ENCODE data around the gene BICDL1. TPM values are rescaled to one million over a fixed set of nuclear protein-coding genes. Genes with fewer than 3 reads are reported as not detected.

BICDL1 gene
- total RNA-seq, 1 donor from 2014 or later, result 1.0 TPM

GRCh38 chr12:120086801-120087621 is 98.0 kb downstream of the BICDL1 start:
- no peaks in the 10 kb centered on the region for H3K36me3 ChIP-seq (ENCODE audit: control insufficient read depth in 3 of 3, insufficient read depth in 3 of 3, low read length in 3 of 3)
- H3K27me3 ChIP-seq (ENCODE audit: control insufficient read depth in 3 of 3, insufficient read depth in 3 of 3, low read length in 3 of 3), result no peaks in the 10 kb centered on the region
- peak overlapping the region; percentile 64 to 83 (median 66) for H3K4me3 ChIP-seq (ENCODE audit: low read length in 3 of 3)
- no peaks in the 10 kb centered on the region for H3K9me3 ChIP-seq (ENCODE audit: control insufficient read depth in 3 of 3, low read length in 3 of 3)
- peaks cover 31 to 38% (median 37%) of the 10 kb centered on the region in 3 donors for H3K4me1 ChIP-seq (ENCODE audit: control insufficient read depth in 3 of 3, insufficient read depth in 3 of 3, low read length in 3 of 3)
- peak overlapping the region; percentile 30 to 85 (median 58) for H3K9ac ChIP-seq (ENCODE audit: low read depth in 1 of 3, low read length in 3 of 3)
- H3K27ac ChIP-seq (ENCODE audit: low read depth, low read length), result peak overlapping the region; percentile 87

GRCh38 chr12:120089105-120089504 is 100.1 kb downstream of the BICDL1 start:
- Histone ChIP-seq H3K4me3 (ENCODE audit: low read length in 3 of 3) (no peak overlapping the region), H3K9me3 (ENCODE audit: control insufficient read depth in 3 of 3, low read length in 3 of 3) (no peaks in the 10 kb centered on the region), H3K27me3 (ENCODE audit: control insufficient read depth in 3 of 3, insufficient read depth in 3 of 3, low read length in 3 of 3) (no peaks in the 10 kb centered on the region), H3K9ac (ENCODE audit: low read depth in 1 of 3, low read length in 3 of 3) (no peak overlapping the region), H3K4me1 (ENCODE audit: control insufficient read depth in 3 of 3, insufficient read depth in 3 of 3, low read length in 3 of 3) (peaks cover 34 to 38% (median 37%) of the 10 kb centered on the region in 3 donors), H3K27ac (ENCODE audit: low read depth, low read length) (no peak overlapping the region), H3K36me3 (ENCODE audit: control insufficient read depth in 3 of 3, insufficient read depth in 3 of 3, low read length in 3 of 3) (peaks cover 0 to 5% (median 0%) of the 10 kb centered on the region in 3 donors)

- no peak overlapping the region for H3K9ac ChIP-seq (ENCODE audit: low read depth in 1 of 3, low read length in 3 of 3)
- peaks cover 0 to 9% (median 2%) of the 10 kb centered on the region in 3 donors for H3K36me3 ChIP-seq (ENCODE audit: control insufficient read depth in 3 of 3, insufficient read depth in 3 of 3, low read length in 3 of 3)
- H3K27me3 ChIP-seq (ENCODE audit: control insufficient read depth in 3 of 3, insufficient read depth in 3 of 3, low read length in 3 of 3), result no peaks in the 10 kb centered on the region
- H3K9me3 ChIP-seq (ENCODE audit: control insufficient read depth in 3 of 3, low read length in 3 of 3), result no peaks in the 10 kb centered on the region
- H3K4me1 ChIP-seq (ENCODE audit: control insufficient read depth in 3 of 3, insufficient read depth in 3 of 3, low read length in 3 of 3), result peaks cover 38 to 42% (median 42%) of the 10 kb centered on the region in 3 donors
- H3K4me3 ChIP-seq (ENCODE audit: low read length in 3 of 3), result no peak overlapping the region
- H3K27ac ChIP-seq (ENCODE audit: low read depth, low read length), result no peak overlapping the region
Observed at GRCh38 chr12:120089796-120090195, 100.8 kb downstream of the BICDL1 start.

- no peaks in the 10 kb centered on the region for H3K9me3 ChIP-seq (ENCODE audit: control insufficient read depth in 3 of 3, low read length in 3 of 3)
- no peak overlapping the region for H3K27ac ChIP-seq (ENCODE audit: low read depth, low read length)
- H3K27me3 ChIP-seq (ENCODE audit: control insufficient read depth in 3 of 3, insufficient read depth in 3 of 3, low read length in 3 of 3), result no peaks in the 10 kb centered on the region
- H3K4me3 ChIP-seq (ENCODE audit: low read length in 3 of 3), result no peak overlapping the region
- H3K4me1 ChIP-seq (ENCODE audit: control insufficient read depth in 3 of 3, insufficient read depth in 3 of 3, low read length in 3 of 3), result peaks cover 39 to 44% (median 43%) of the 10 kb centered on the region in 3 donors
- H3K9ac ChIP-seq (ENCODE audit: low read depth in 1 of 3, low read length in 3 of 3), result peak overlapping the region in 1 of 3 donors; percentile 57
- peaks cover 0 to 10% (median 2%) of the 10 kb centered on the region in 3 donors for H3K36me3 ChIP-seq (ENCODE audit: control insufficient read depth in 3 of 3, insufficient read depth in 3 of 3, low read length in 3 of 3)
Observed at GRCh38 chr12:120090206-120090605, 101.2 kb downstream of the BICDL1 start.

- Histone ChIP-seq H3K4me1 (ENCODE audit: control insufficient read depth in 3 of 3, insufficient read depth in 3 of 3, low read length in 3 of 3) (peaks cover 39 to 44% (median 43%) of the 10 kb centered on the region in 3 donors), H3K27ac (ENCODE audit: low read depth, low read length) (peak overlapping the region; percentile 3), H3K9me3 (ENCODE audit: control insufficient read depth in 3 of 3, low read length in 3 of 3) (no peaks in the 10 kb centered on the region), H3K36me3 (ENCODE audit: control insufficient read depth in 3 of 3, insufficient read depth in 3 of 3, low read length in 3 of 3) (peaks cover 0 to 10% (median 2%) of the 10 kb centered on the region in 3 donors), H3K9ac (ENCODE audit: low read depth in 1 of 3, low read length in 3 of 3) (peak overlapping the region in 2 of 3 donors; percentile 33 to 57), H3K4me3 (ENCODE audit: low read length in 3 of 3) (peak overlapping the region in 2 of 3 donors; percentile 12 to 22), H3K27me3 (ENCODE audit: control insufficient read depth in 3 of 3, insufficient read depth in 3 of 3, low read length in 3 of 3) (no peaks in the 10 kb centered on the region)
Observed at GRCh38 chr12:120090626-120091295, 101.7 kb downstream of the BICDL1 start.

- Histone ChIP-seq H3K4me1 (ENCODE audit: control insufficient read depth in 3 of 3, insufficient read depth in 3 of 3, low read length in 3 of 3) (peaks cover 39 to 45% (median 43%) of the 10 kb centered on the region in 3 donors), H3K27ac (ENCODE audit: low read depth, low read length) (no peak overlapping the region), H3K27me3 (ENCODE audit: control insufficient read depth in 3 of 3, insufficient read depth in 3 of 3, low read length in 3 of 3) (no peaks in the 10 kb centered on the region), H3K4me3 (ENCODE audit: low read length in 3 of 3) (no peak overlapping the region), H3K9me3 (ENCODE audit: control insufficient read depth in 3 of 3, low read length in 3 of 3) (no peaks in the 10 kb centered on the region), H3K9ac (ENCODE audit: low read depth in 1 of 3, low read length in 3 of 3) (peak overlapping the region in 2 of 3 donors; percentile 33 to 57), H3K36me3 (ENCODE audit: control insufficient read depth in 3 of 3, insufficient read depth in 3 of 3, low read length in 3 of 3) (peaks cover 3 to 13% (median 6%) of the 10 kb centered on the region in 3 donors)
Observed at GRCh38 chr12:120091371-120092090, 102.5 kb downstream of the BICDL1 start.

GRCh38 chr12:120092551-120093335 is 103.7 kb downstream of the BICDL1 start:
- peaks cover 10 to 16% (median 16%) of the 10 kb centered on the region in 3 donors for H3K36me3 ChIP-seq (ENCODE audit: control insufficient read depth in 3 of 3, insufficient read depth in 3 of 3, low read length in 3 of 3)
- no peak overlapping the region for H3K9ac ChIP-seq (ENCODE audit: low read depth in 1 of 3, low read length in 3 of 3)
- no peak overlapping the region for H3K4me3 ChIP-seq (ENCODE audit: low read length in 3 of 3)
- peaks cover 30 to 40% (median 35%) of the 10 kb centered on the region in 3 donors for H3K4me1 ChIP-seq (ENCODE audit: control insufficient read depth in 3 of 3, insufficient read depth in 3 of 3, low read length in 3 of 3)
- H3K27me3 ChIP-seq (ENCODE audit: control insufficient read depth in 3 of 3, insufficient read depth in 3 of 3, low read length in 3 of 3), result no peaks in the 10 kb centered on the region
- H3K9me3 ChIP-seq (ENCODE audit: control insufficient read depth in 3 of 3, low read length in 3 of 3), result no peaks in the 10 kb centered on the region
- H3K27ac ChIP-seq (ENCODE audit: low read depth, low read length), result no peak overlapping the region

GRCh38 chr12:120093336-120093591 is 104.2 kb downstream of the BICDL1 start:
- Histone ChIP-seq H3K4me1 (ENCODE audit: control insufficient read depth in 3 of 3, insufficient read depth in 3 of 3, low read length in 3 of 3) (peaks cover 30 to 38% (median 32%) of the 10 kb centered on the region in 3 donors), H3K9me3 (ENCODE audit: control insufficient read depth in 3 of 3, low read length in 3 of 3) (no peaks in the 10 kb centered on the region), H3K9ac (ENCODE audit: low read depth in 1 of 3, low read length in 3 of 3) (no peak overlapping the region)

GRCh38 chr12:120093592-120094355 is 104.7 kb downstream of the BICDL1 start:
- H3K36me3 ChIP-seq (ENCODE audit: control insufficient read depth in 3 of 3, insufficient read depth in 3 of 3, low read length in 3 of 3), result peaks cover 17 to 24% (median 24%) of the 10 kb centered on the region in 3 donors
- H3K4me1 ChIP-seq (ENCODE audit: control insufficient read depth in 3 of 3, insufficient read depth in 3 of 3, low read length in 3 of 3), result peaks cover 30 to 38% (median 32%) of the 10 kb centered on the region in 3 donors

More at GRCh38 chr12:120093336-120093591, 104.2 kb downstream of the BICDL1 start:
- H3K27me3 ChIP-seq (ENCODE audit: control insufficient read depth in 3 of 3, insufficient read depth in 3 of 3, low read length in 3 of 3), result no peaks in the 10 kb centered on the region
- H3K4me3 ChIP-seq (ENCODE audit: low read length in 3 of 3), result no peak overlapping the region
- no peak overlapping the region for H3K27ac ChIP-seq (ENCODE audit: low read depth, low read length)
- H3K36me3 ChIP-seq (ENCODE audit: control insufficient read depth in 3 of 3, insufficient read depth in 3 of 3, low read length in 3 of 3), result peaks cover 12 to 19% (median 19%) of the 10 kb centered on the region in 3 donors

More at GRCh38 chr12:120093592-120094355, 104.7 kb downstream of the BICDL1 start:
- Histone ChIP-seq H3K4me3 (ENCODE audit: low read length in 3 of 3) (no peak overlapping the region), H3K9me3 (ENCODE audit: control insufficient read depth in 3 of 3, low read length in 3 of 3) (no peaks in the 10 kb centered on the region), H3K9ac (ENCODE audit: low read depth in 1 of 3, low read length in 3 of 3) (no peak overlapping the region), H3K27me3 (ENCODE audit: control insufficient read depth in 3 of 3, insufficient read depth in 3 of 3, low read length in 3 of 3) (no peaks in the 10 kb centered on the region), H3K27ac (ENCODE audit: low read depth, low read length) (no peak overlapping the region)

Data from skeletal muscle tissue (tissue), 4 donors.